ENCODE measurements around the gene SLC43A3. TPM values are rescaled to one million over a fixed set of nuclear protein-coding genes. Genes with fewer than 3 reads are reported as not detected.

Gene SLC43A3
- total RNA-seq, 2 donors from 2014 or later = 23.1 to 30.0 TPM

- no peaks in the 10 kb centered on the region for H3K27me3 ChIP-seq
- TF ChIP-seq POLR2A (IDR thresholded peaks at IDR 0.05) (no peak), CTCF (IDR thresholded peaks at IDR 0.05) (no peak)
- intact Hi-C loops (cut with DNase I) = loop anchor here (5.0 to 10.0 kb wide), 2 partner anchors 66 to 184 kb away; partner anchors contain the start of gene YPEL4
- H3K36me3 ChIP-seq (replicated peaks in 1 of 2; ENCODE audit: insufficient read depth in 1 of 2, low read depth in 2 of 2) = no peaks in the 10 kb centered on the region
- peaks cover 39% of the 10 kb centered on the region for H3K4me1 ChIP-seq
- no peak overlapping the region for H3K4me3 ChIP-seq
- ATAC-seq (no peak), DNase-seq (peak in 2 of 4 donors; percentile 42 to 44)
- no peaks in the 10 kb centered on the region for H3K9me3 ChIP-seq
- H3K27ac ChIP-seq = no peak overlapping the region
- WGBS, 2 donors = 9 to 29% methylated on average over 10 to 38 of the region's 50 CpGs
Observed at GRCh38 chr11:57460758-57461749, 34.1 kb upstream of the SLC43A3 start.

- ATAC-seq = peak; percentile 37
- Histone ChIP-seq H3K4me3 (no peak within 1 kb of the TSS), H3K27me3 (no peaks in the 10 kb centered on the region), H3K4me1 (peaks cover 39% of the 10 kb centered on the region), H3K9me3 (no peaks in the 10 kb centered on the region), H3K27ac (no peak within 1 kb of the TSS), H3K36me3 (replicated peaks in 1 of 2; ENCODE audit: insufficient read depth in 1 of 2, low read depth in 2 of 2) (no peaks in the 10 kb centered on the region)
- 0 to 2% methylated on average over 28 to 65 of the region's 66 CpGs for WGBS, 2 donors
- TF ChIP-seq POLR2A (IDR thresholded peaks at IDR 0.05) (no peak), CTCF (IDR thresholded peaks at IDR 0.05) (peak in 2 of 7 experiments; percentile 10 to 14)
- peak; percentile 40 to 51 (median 48) for DNase-seq
- intact Hi-C loops (cut with DNase I) = loop anchor here (5.0 to 10.0 kb wide), 2 partner anchors 67 to 185 kb away; partner anchors contain the start of gene YPEL4
Observed at GRCh38 chr11:57460022-57460757, 33.3 kb upstream of the SLC43A3 start, which contains the start of gene RTN4RL2. Gene RTN4RL2, plus strand, starts transcription at chr11:57460528. Its CDS starts 338 bp downstream, at chr11:57460866.

DNA sequence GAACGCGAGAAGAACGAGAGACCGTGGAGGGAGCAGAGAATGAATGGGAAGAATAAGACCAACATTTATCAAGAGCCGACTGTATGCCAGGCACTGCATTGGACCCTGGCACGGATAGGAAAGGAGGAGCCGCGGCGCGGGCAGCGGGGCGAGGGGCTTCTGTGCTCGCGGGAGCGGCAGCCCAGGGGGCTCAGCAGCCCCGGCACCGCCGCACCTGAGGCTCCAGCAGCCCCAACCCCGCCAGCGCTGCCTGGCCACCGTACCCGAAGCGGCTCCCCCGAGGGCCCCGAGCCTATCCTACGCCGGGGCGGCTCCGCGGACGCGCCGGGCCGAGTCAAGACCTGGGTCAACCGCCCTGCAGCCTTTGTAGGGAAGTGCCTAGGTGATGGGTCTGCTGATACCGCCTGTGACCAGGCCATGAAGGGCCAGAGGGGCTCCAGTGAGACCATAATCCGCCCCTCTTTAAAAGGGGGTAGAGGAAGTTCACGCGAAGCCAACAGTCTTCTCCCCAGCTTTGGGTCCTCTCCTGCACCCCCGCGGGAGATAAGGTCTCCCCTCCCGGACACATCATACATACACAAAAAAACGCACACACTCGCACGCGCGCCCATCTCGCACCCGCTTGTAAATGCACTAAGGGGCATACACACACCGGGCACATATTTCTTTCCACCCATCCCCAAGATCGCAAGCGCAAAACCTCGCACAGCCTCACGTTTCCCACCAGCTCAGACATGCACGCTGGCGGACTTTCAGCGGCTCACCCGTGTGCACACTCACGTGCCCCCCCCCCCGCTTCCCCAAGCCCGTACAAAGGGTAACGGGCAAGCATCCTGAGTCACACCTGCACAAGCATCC is 32.5 kb upstream of the SLC43A3 start:
- Histone ChIP-seq H3K27me3 (no peaks in the 10 kb centered on the region), H3K27ac (no peak overlapping the region), H3K4me1 (peaks cover 41% of the 10 kb centered on the region), H3K4me3 (no peak overlapping the region), H3K9me3 (no peaks in the 10 kb centered on the region), H3K36me3 (replicated peaks in 1 of 2; ENCODE audit: insufficient read depth in 1 of 2, low read depth in 2 of 2) (no peaks in the 10 kb centered on the region)
- 1% methylated on average over 30 to 62 of the region's 62 CpGs for WGBS, 2 donors
- TF ChIP-seq POLR2A (IDR thresholded peaks at IDR 0.05) = no peak
- no peak for TF ChIP-seq CTCF (IDR thresholded peaks at IDR 0.05)
- intact Hi-C loops (cut with DNase I) = loop anchor here (5.0 to 10.0 kb wide), 2 partner anchors 68 to 185 kb away; partner anchors contain the start of gene YPEL4
- no peak for ATAC-seq
- peak in 1 of 4 donors; percentile 42 for DNase-seq

DNA sequence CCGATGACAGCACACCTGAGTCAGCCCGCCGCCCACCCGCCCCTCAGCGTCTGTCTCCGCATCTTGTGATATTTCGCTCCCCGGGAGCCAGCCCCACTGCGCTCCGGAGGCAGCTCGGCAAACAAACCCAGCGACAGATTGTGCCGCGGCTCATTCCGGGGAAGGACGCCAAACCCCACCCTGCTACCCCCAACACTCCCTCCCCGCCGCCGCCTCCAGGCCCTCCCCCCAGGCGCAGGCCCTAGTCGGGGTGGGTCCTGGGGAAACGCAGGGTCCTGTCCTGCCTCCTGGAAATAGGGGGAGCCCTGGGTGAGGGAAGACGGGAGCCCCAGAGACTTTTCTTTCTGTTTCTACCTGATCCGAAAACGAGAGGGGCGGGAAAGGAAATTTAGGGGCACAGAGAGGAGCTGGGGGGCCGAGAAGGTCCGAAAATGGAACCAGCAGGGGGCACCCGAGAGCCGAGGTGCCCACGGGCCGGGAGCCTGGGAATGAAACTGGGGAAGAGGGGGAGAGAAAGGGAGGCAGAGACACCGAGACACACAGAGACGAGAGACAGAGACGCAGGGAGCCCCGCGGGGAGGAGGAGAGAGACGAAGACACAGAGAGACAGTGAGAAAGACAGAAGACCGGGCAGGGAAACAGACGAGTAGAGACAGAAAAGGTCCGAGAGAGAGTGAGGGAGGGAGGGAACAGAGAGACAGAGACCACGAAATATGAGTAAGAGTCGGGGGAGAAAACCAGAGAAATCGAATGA is 31.7 kb upstream of the SLC43A3 start:
- 1 to 2% methylated on average over 25 to 44 of the region's 44 CpGs for WGBS, 2 donors
- intact Hi-C loops (cut with DNase I) = no loop called here
- Histone ChIP-seq H3K36me3 (replicated peaks in 1 of 2; ENCODE audit: insufficient read depth in 1 of 2, low read depth in 2 of 2) (no peaks in the 10 kb centered on the region), H3K27me3 (no peaks in the 10 kb centered on the region), H3K4me1 (peaks cover 49% of the 10 kb centered on the region), H3K4me3 (no peak overlapping the region), H3K27ac (peak overlapping the region in 1 of 4 donors; percentile 3), H3K9me3 (no peaks in the 10 kb centered on the region)
- TF ChIP-seq CTCF (IDR thresholded peaks at IDR 0.05) = peak; percentile 67 to 86 (median 75)
- no peak for TF ChIP-seq POLR2A (IDR thresholded peaks at IDR 0.05)
- ATAC-seq (peak; percentile 47), DNase-seq (peak; percentile 39 to 64 (median 60))

Measured in body of pancreas (tissue), 4 donors.